HG03342 (cell line): ENCODE data around the gene DUOXA1.

Source experiments
- ATAC-seq: cut with Tn5 transposase; IDR thresholded peaks from one replicate; pipeline ENCODE4 v1.9.1; 2021; ENCODE audit warnings: mild to moderate bottlenecking, moderate library complexity; ENCODE audit not compliant: unreplicated experiment

Gene DUOXA1

GRCh38 chr15:45133561-45133920 is 3.9 kb upstream of the DUOXA1 start:
- ATAC-seq: no peak

- ATAC-seq: no peak
Observed at GRCh38 chr15:45132844-45133560, 3.3 kb upstream of the DUOXA1 start.

- ATAC-seq: no peak
Observed at GRCh38 chr15:45131510-45131909, 1.8 kb upstream of the DUOXA1 start.

GRCh38 chr15:45130291-45131000 is 767 bp upstream of the DUOXA1 start:
- ATAC-seq: no peak

- no peak for ATAC-seq
Observed at GRCh38 chr15:45128971-45129639, 574 bp downstream of the DUOXA1 start.

- ATAC-seq: no peak
Observed at GRCh38 chr15:45126535-45127158, 3.0 kb downstream of the DUOXA1 start.

GRCh38 chr15:45123397-45123796 is 6.3 kb downstream of the DUOXA1 start:
- no peak for ATAC-seq

- ATAC-seq: no peak
Observed at GRCh38 chr15:45122719-45123118, 7.0 kb downstream of the DUOXA1 start.

- ATAC-seq: no peak
Observed at GRCh38 chr15:45121706-45122417, 7.8 kb downstream of the DUOXA1 start.

- ATAC-seq: no peak
Observed at GRCh38 chr15:45121020-45121419, 8.7 kb downstream of the DUOXA1 start.

- no peak for ATAC-seq
Observed at GRCh38 chr15:45120081-45120972, 9.4 kb downstream of the DUOXA1 start.

- ATAC-seq: no peak
Observed at GRCh38 chr15:45118996-45119395, 10.7 kb downstream of the DUOXA1 start.

- ATAC-seq: peak; percentile 92
Observed at GRCh38 chr15:45118131-45118588, 11.5 kb downstream of the DUOXA1 start.

GRCh38 chr15:45117308-45118130 is 12.2 kb downstream of the DUOXA1 start:
- ATAC-seq: no peak

GRCh38 chr15:45116482-45117307 is 13.0 kb downstream of the DUOXA1 start:
- ATAC-seq: no peak

- ATAC-seq: no peak
Observed at GRCh38 chr15:45116006-45116481, 13.6 kb downstream of the DUOXA1 start.

GRCh38 chr15:45115312-45115820 is 14.3 kb downstream of the DUOXA1 start:
- ATAC-seq: no peak

- no peak for ATAC-seq
Observed at GRCh38 chr15:45114751-45115085, 15.0 kb downstream of the DUOXA1 start.
